ENCODE measurements around the gene DPP6.

The DPP6 gene

GRCh38 chr7:154769001-154769400, 716.8 kb downstream of the DPP6 start:
- no peak for DNase-seq (ENCODE audit: low spot score)

GRCh38 chr7:154769527-154769926, 717.3 kb downstream of the DPP6 start:
- DNase-seq (ENCODE audit: low spot score) = no peak

GRCh38 chr7:154770361-154770760, 718.2 kb downstream of the DPP6 start:
- DNase-seq (ENCODE audit: low spot score) = no peak

GRCh38 chr7:154770962-154771361, 718.8 kb downstream of the DPP6 start:
- DNase-seq (ENCODE audit: low spot score) = no peak

GRCh38 chr7:154774303-154774969, 722.2 kb downstream of the DPP6 start:
- no peak for DNase-seq (ENCODE audit: low spot score)

GRCh38 chr7:154775681-154776080, 723.5 kb downstream of the DPP6 start:
- no peak for DNase-seq (ENCODE audit: low spot score)

- no peak for DNase-seq (ENCODE audit: low spot score)
Observed at GRCh38 chr7:154776350-154776749, 724.2 kb downstream of the DPP6 start.

GRCh38 chr7:154777023-154777422, 724.8 kb downstream of the DPP6 start:
- DNase-seq (ENCODE audit: low spot score) = no peak

GRCh38 chr7:154777489-154777888, 725.3 kb downstream of the DPP6 start:
- DNase-seq (ENCODE audit: low spot score) = no peak

GRCh38 chr7:154777908-154778307, 725.7 kb downstream of the DPP6 start:
- no peak for DNase-seq (ENCODE audit: low spot score)

- DNase-seq (ENCODE audit: low spot score) = no peak
Observed at GRCh38 chr7:154781369-154782303, 729.4 kb downstream of the DPP6 start.

GRCh38 chr7:154783281-154783909, 731.2 kb downstream of the DPP6 start:
- DNase-seq (ENCODE audit: low spot score) = no peak

- no peak for DNase-seq (ENCODE audit: low spot score)
Observed at GRCh38 chr7:154785898-154786297, 733.7 kb downstream of the DPP6 start.

GRCh38 chr7:154789404-154789803, 737.2 kb downstream of the DPP6 start:
- no peak for DNase-seq (ENCODE audit: low spot score)

GRCh38 chr7:154791611-154792010, 739.4 kb downstream of the DPP6 start:
- DNase-seq (ENCODE audit: low spot score) = no peak

- DNase-seq (ENCODE audit: low spot score) = no peak
Observed at GRCh38 chr7:154792436-154793055, 740.3 kb downstream of the DPP6 start.

- peak; percentile 24 for DNase-seq (ENCODE audit: low spot score)
Observed at GRCh38 chr7:154794147-154794780, 742.1 kb downstream of the DPP6 start.

- no peak for DNase-seq (ENCODE audit: low spot score)
Observed at GRCh38 chr7:154795014-154795413, 742.8 kb downstream of the DPP6 start.

- no peak for DNase-seq (ENCODE audit: low spot score)
Observed at GRCh38 chr7:154795437-154795836, 743.2 kb downstream of the DPP6 start.

GRCh38 chr7:154804449-154804848, 752.3 kb downstream of the DPP6 start:
- DNase-seq (ENCODE audit: low spot score) = no peak

- no peak for DNase-seq (ENCODE audit: low spot score)
Observed at GRCh38 chr7:154812027-154812426, 759.8 kb downstream of the DPP6 start.
